ENCODE data around the gene INHBC. TPM values are rescaled to one million over a fixed set of nuclear protein-coding genes. Genes with fewer than 3 reads are reported as not detected.
"Not testable (repeated sequence)": the region's sequence is repeated elsewhere in the genome, so short reads cannot be mapped to it uniquely, and the experiment has no call there.

INHBC gene
- total RNA-seq, 2 experiments from 2014 or later, result not detected

DNA sequence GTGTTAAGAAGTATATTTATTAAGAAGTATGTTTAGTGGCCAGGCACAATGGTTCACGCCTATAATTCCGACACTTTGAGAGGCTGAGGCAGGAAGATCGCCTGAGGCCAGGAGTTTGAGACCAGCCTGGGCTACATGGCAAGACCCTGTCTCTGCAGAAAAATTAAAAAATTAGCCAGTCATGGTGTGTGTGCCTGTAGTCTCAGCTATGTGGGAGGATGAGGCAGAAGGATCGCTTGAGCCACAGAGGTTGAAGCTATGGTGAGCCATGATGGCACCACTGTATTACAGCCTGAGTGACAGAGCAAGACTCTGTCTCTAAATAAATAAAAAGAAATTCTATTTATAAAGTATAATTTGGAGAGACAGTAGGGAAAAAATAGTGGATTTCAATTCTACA lies 24.1 kb upstream of the INHBC start:
- no peaks in the 10 kb centered on the region for H3K9me3 Mint-ChIP-seq
- CTCF ChIA-PET, result interaction anchor here (0.8 to 1.7 kb wide), 3 partner anchors 11 to 143 kb away, joined by 3 to 5 read pairs (median 3); partner anchors contain the start of gene GLI1
- POLR2A ChIA-PET, result interaction anchor here (0.6 to 1.4 kb wide), 3 partner anchors 9 to 28 kb away, joined by 4 to 5 read pairs (median 5); no protein-coding TSS in a partner anchor

DNA sequence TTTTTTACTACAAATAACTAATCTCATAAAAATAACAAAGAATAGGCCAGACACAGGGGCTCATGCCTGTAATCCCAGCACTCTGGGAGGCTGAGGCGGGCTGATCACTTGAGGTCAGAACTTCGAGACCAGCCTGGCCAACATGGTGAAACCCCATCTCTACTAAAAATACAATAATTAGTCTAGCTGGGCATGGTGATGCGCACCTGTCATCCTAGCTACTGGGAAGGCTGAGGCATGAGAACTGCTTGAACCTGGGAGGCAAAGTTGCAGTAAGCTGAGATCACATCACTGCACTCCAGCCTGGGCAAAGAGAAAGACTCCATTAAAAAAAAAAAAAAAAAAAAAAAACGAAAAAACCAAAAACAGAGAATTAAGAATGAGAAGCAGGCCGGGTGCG lies 20.4 kb upstream of the INHBC start:
- POLR2A ChIA-PET; H3K27ac Mint-ChIP-seq; H3K9me3 Mint-ChIP-seq; DNase-seq; H3K27me3 Mint-ChIP-seq; H3K4me3 Mint-ChIP-seq; H3K36me3 Mint-ChIP-seq (ENCODE audit: low read depth); H3K4me1 Mint-ChIP-seq: not testable (repeated sequence)
- CTCF ChIA-PET, result interaction anchor here (0.5 to 0.7 kb wide), 3 partner anchors 137 to 740 kb away, joined by 3 to 4 read pairs (median 4); no protein-coding TSS in a partner anchor

More for the DNA sequence above, 24.1 kb upstream of the INHBC start:
- no peak for DNase-seq
- Mint-ChIP-seq H3K27ac (no peak overlapping the region), H3K4me3 (no peak overlapping the region), H3K4me1 (no peaks in the 10 kb centered on the region), H3K27me3 (no peaks in the 10 kb centered on the region), H3K36me3 (ENCODE audit: low read depth) (peaks cover 6% of the 10 kb centered on the region)

DNA sequence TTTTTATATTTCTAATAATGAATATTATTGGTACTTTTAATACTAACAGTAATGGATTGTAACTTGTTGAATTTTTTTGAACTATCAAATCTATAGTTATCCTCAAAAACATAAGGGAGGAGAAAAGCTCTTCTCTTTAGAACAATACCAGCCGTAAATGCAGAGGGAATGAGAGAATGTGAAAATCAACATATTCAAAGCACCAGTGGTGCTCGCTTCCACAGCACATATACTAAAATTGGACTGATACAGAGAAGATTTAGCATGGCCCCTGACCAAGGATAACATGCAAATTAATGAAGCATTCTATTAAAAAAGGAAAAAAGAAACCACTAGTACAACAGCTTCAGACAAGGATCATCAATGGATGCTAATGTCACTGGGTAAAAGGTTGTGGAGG lies 19.5 kb upstream of the INHBC start:
- no peak overlapping the region for H3K27ac Mint-ChIP-seq
- no peak overlapping the region for H3K4me3 Mint-ChIP-seq
- no peak for DNase-seq
- H3K36me3 Mint-ChIP-seq (ENCODE audit: low read depth), result peaks cover 3% of the 10 kb centered on the region
- H3K4me1 Mint-ChIP-seq, result peaks cover 1% of the 10 kb centered on the region
- no peaks in the 10 kb centered on the region for H3K27me3 Mint-ChIP-seq
- no peaks in the 10 kb centered on the region for H3K9me3 Mint-ChIP-seq
- CTCF ChIA-PET, result no interaction called here
- POLR2A ChIA-PET, result no interaction called here

DNA sequence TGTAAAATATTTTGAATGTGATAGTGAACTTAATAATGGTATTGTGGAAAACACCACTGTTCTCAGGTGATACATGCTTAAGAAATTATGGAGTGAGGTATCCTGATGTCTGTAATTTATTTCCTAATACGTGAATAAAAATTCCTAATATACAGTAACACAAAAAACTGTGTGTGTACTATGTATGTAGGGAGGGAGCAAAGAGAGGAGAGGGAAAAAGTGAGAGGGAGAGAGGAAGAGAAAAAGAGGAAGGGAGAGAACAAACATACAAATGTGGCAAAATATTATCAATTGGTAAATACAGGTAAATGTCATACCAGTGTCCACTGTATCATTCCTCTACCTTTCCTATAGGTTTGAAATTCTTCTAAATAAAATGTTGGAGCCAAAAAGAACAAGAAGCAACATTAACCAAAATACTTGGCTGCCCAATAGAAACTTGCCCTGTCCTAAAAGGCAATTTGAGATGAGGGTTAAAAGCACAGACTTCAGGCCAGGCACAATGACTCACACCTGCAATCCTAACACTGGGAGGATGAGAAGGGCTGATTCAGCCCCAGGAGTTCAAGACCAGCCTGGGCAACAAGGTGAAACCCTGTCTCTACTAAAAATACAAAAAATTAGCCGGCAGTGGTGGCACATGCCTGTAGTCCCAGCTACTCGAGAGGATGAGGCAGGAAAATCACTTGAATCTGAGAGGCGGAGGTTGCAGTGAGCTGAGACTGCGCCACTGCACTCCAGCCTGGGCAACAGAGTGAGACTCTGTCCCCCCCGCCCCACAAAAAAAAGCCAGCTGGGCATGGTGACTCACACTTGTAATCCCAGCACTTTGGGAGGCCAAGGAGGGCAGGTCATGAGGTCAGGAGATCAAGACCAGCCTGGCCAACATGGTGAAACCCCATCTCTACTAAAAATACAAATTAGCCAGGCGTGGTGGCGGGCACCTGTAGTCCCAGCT lies 18.3 kb upstream of the INHBC start:
- ChIA-PET POLR2A (no interaction called here), CTCF (interaction anchor here (0.7 kb wide), 1 partner anchor 39 kb away, joined by 4 read pairs; the partner anchor contains the start of gene INHBE)
- peaks cover 8% of the 10 kb centered on the region for H3K36me3 Mint-ChIP-seq (ENCODE audit: low read depth)
- H3K27ac Mint-ChIP-seq, result no peak overlapping the region
- H3K27me3 Mint-ChIP-seq, result no peaks in the 10 kb centered on the region
- DNase-seq, result no peak
- H3K9me3 Mint-ChIP-seq, result no peaks in the 10 kb centered on the region
- H3K4me3 Mint-ChIP-seq, result no peak overlapping the region
- H3K4me1 Mint-ChIP-seq, result peaks cover 1% of the 10 kb centered on the region

DNA sequence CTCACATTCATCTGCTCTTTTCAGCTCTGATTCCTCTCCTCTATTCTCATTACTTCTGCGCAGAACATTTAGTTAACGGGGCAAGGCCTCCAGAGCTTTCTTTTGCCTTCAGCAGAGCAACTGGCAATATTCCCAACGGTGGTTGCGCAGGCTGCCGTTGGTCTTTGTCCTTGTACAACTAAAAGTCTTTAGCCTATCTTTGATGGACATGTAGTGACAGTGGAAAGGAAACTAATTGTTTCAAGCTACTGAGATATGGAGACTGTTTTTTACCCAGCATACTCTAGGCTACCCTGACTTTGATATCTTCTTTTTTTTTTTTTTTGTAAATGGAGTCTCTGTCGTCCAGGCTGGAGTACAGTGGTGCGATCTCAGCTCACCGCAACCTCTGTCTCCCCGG lies 16.3 kb upstream of the INHBC start:
- no peaks in the 10 kb centered on the region for H3K27me3 Mint-ChIP-seq
- no peak overlapping the region for H3K4me3 Mint-ChIP-seq
- no peaks in the 10 kb centered on the region for H3K9me3 Mint-ChIP-seq
- peaks cover 15% of the 10 kb centered on the region for H3K36me3 Mint-ChIP-seq (ENCODE audit: low read depth)
- ChIA-PET POLR2A (interaction anchor here (1.0 to 1.2 kb wide), 3 partner anchors 10 to 40 kb away, joined by 3 to 4 read pairs (median 3); no protein-coding TSS in a partner anchor), CTCF (interaction anchor here (0.9 kb wide), 1 partner anchor 15 kb away, joined by 3 read pairs; no protein-coding TSS in a partner anchor)
- DNase-seq, result no peak
- H3K4me1 Mint-ChIP-seq, result peaks cover 1% of the 10 kb centered on the region
- no peak overlapping the region for H3K27ac Mint-ChIP-seq

DNA sequence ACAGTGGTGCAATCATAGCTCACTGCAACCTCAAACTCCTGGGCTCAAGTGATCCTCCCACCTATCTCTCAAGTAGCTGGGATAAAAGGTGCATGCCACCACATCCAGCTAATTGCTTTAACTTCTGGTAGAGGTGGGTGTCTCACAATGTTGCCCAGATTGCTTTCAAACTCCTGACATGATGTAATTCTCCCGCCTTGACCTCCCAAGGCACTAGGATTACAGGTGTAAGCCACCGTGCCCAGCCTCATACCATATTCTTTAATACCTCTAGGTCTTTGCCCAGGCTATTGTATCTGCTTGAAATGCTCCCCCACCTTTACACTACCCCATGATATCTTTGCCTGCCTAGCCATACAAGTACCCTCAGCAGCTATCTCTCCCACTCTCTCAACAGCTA lies 15.1 kb upstream of the INHBC start:
- Mint-ChIP-seq H3K36me3 (ENCODE audit: low read depth) (peaks cover 19% of the 10 kb centered on the region), H3K4me3 (no peak overlapping the region), H3K27ac (no peak overlapping the region), H3K9me3 (no peaks in the 10 kb centered on the region), H3K27me3 (no peaks in the 10 kb centered on the region), H3K4me1 (peaks cover 1% of the 10 kb centered on the region)
- DNase-seq, result no peak
- POLR2A ChIA-PET, result no interaction called here
- CTCF ChIA-PET, result no interaction called here

DNA sequence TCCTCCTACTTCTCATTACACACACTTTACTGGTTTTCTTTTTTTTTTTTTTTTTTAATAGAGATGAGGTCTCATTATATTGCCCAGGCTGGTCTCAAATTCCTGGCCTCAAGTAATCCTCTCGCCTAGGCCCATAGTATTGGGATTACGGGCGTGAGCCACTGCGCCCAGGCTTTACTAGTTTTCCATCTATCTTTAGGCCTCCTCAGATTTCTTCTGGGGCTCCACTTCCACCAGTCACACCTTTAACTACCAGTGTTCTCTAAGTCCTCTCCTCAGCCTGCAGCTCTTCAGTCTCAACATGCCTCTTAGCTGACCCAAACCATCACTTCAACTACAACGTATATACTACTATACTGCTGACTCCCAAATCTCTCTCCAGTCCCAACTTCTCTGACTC lies 14.1 kb upstream of the INHBC start:
- no peak overlapping the region for H3K27ac Mint-ChIP-seq
- H3K9me3 Mint-ChIP-seq, result no peaks in the 10 kb centered on the region
- H3K27me3 Mint-ChIP-seq, result no peaks in the 10 kb centered on the region
- peaks cover 22% of the 10 kb centered on the region for H3K36me3 Mint-ChIP-seq (ENCODE audit: low read depth)
- peaks cover 1% of the 10 kb centered on the region for H3K4me1 Mint-ChIP-seq
- ChIA-PET CTCF (interaction anchor here (0.7 to 1.5 kb wide), 2 partner anchors 9 to 26 kb away, joined by 3 read pairs; no protein-coding TSS in a partner anchor), POLR2A (interaction anchor here (1.0 kb wide), 1 partner anchor 10 kb away, joined by 4 read pairs; no protein-coding TSS in a partner anchor)
- H3K4me3 Mint-ChIP-seq, result no peak overlapping the region
- DNase-seq, result no peak

DNA sequence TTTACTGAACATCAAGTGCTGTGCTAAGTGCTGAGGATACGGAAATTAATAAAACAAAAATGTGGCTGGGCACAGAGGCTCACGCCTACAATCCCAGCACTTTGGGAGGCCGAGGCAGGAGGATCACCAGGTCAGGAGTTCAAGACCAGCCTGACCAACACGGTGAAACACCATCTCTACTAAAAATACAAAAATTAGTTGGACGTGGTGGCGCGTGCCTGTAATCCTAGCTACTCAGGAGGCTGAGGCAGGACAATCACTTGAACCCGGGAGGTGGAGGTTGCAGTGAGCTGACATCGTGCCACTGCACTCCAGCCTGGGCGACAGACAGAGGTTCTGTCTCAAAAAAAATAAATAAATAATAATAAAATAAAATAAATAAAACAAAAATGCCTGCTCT lies 7.6 kb upstream of the INHBC start:
- POLR2A ChIA-PET, H3K4me3 Mint-ChIP-seq, DNase-seq, H3K27ac Mint-ChIP-seq, H3K27me3 Mint-ChIP-seq, H3K9me3 Mint-ChIP-seq: not testable (repeated sequence)
- Mint-ChIP-seq H3K36me3 (ENCODE audit: low read depth) (peaks cover 32% of the 10 kb centered on the region), H3K4me1 (peaks cover 35% of the 10 kb centered on the region)
- CTCF ChIA-PET, result interaction anchor here (0.6 to 1.5 kb wide), 2 partner anchors 230 to 1711 kb away, joined by 3 read pairs; partner anchors contain the start of gene BLOC1S1

DNA sequence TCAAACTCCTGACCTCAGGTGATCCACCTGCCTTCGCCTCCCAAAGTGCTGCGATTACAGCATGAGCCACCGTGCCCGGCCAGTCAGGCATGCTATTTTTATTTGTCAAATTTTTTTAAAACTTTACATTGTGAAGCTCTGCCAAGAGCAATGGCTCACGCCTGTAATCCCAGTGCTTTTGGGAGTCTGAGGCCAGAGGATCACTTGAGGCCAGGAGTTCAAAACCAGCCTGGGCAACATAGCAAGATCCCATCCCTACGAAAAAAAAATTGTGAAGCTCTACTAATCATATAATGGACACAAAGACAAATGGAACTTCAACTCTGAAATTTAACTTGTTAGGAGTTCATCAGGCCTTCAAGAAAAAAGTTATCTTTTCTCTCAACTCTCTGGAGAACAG lies 5.6 kb upstream of the INHBC start:
- POLR2A ChIA-PET, result interaction anchor here (1.7 to 1.8 kb wide), 2 partner anchors 30 to 37 kb away, joined by 5 to 11 read pairs; partner anchors contain the start of gene GLI1
- DNase-seq, result no peak
- no peaks in the 10 kb centered on the region for H3K9me3 Mint-ChIP-seq
- H3K27ac Mint-ChIP-seq, result peak overlapping the region; percentile 33
- peaks cover 37% of the 10 kb centered on the region for H3K4me1 Mint-ChIP-seq
- no peaks in the 10 kb centered on the region for H3K27me3 Mint-ChIP-seq
- CTCF ChIA-PET, result interaction anchor here (1.3 to 1.9 kb wide), 3 partner anchors 24 to 121 kb away, joined by 3 to 13 read pairs (median 12); no protein-coding TSS in a partner anchor
- peaks cover 22% of the 10 kb centered on the region for H3K36me3 Mint-ChIP-seq (ENCODE audit: low read depth)
- peak overlapping the region; percentile 64 for H3K4me3 Mint-ChIP-seq

DNA sequence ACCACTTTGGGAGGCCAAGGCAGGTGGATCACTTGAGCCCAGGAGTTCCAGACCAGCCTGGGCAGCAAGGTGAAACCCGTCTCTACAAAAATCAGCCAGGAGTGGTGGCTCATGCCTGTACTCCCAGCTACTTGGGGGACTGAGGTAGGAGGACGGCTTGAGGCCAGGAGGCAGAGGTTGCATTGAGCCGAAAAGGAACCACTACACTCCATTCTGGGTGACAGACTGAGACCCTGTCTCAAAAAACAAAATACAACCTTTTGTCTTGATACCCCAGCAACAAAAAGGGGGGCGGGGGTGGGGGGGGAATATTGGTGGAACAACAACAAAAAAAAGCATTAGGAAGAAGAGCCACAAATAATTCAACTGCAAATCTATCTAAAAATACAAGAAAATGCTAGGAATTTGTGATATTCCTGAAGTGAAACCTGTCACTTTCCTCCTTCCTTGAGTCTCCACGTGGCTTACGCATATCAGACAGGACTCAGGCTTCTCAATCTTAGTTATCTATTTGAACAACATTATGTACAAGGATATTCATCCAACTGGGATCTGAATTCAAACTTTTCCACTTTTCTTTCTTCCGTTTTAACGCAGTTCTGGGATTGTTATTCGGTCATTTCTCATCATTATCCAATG lies 5.0 kb upstream of the INHBC start:
- ChIA-PET POLR2A (interaction anchor here (0.6 to 1.8 kb wide), 17 partner anchors 9 to 352 kb away, joined by 3 to 11 read pairs (median 4); partner anchors contain the start of genes ARHGAP9, GLI1 and STAT6), CTCF (interaction anchor here (0.7 to 1.9 kb wide), 10 partner anchors 20 to 301 kb away, joined by 3 to 13 read pairs (median 6); partner anchors contain the start of genes INHBE and LRP1)
- Mint-ChIP-seq H3K27ac (peak overlapping the region; percentile 99), H3K9me3 (no peaks in the 10 kb centered on the region), H3K27me3 (no peaks in the 10 kb centered on the region), H3K36me3 (ENCODE audit: low read depth) (peaks cover 17% of the 10 kb centered on the region), H3K4me3 (peak overlapping the region; percentile 99), H3K4me1 (peaks cover 37% of the 10 kb centered on the region)
- no peak for DNase-seq

DNA sequence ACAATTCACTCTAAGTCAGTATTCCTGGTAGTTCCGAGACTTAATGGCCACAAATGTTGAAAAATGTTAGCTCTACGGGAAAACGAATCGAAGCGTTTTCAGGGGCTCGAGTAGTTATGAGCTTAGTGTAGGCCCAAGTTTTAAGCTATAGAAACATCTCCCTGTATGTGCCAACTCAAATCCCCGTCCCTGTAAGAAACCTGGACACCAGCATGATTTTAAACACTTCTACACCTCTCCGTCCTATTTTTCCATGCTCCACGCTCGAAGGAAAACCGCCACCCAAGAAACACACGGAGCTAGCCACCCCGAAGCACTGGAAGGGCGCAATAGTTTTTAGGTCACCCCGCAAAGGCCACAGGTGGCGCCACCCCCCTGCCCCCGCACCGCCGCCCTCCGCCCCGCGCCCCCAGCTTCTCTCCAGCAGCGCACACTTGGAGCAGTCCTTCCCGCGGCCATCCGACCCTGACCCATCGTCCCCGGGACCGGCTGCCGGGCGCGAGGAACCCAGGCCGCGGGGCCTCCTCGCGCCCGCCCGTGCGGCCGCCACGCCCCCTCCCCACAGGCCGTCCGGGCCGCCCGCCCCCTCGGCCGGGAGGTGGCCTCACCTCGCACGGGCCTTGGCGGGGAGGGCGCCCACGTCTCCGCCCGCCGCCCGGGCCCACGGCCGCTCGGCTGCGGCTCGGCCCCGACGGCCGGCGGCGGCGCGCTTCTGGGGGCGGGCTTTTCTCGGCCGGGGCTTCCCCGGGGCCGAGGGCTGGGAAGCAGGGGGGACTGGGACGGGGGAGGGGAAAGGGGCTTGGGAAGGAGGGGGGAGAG lies 4.3 kb upstream of the INHBC start:
- Mint-ChIP-seq H3K27me3 (no peaks in the 10 kb centered on the region), H3K9me3 (no peaks in the 10 kb centered on the region)
- CTCF ChIA-PET, result interaction anchor here (0.7 to 1.9 kb wide), 9 partner anchors 21 to 302 kb away, joined by 3 to 13 read pairs (median 6); partner anchors contain the start of genes INHBE and LRP1

More for the DNA sequence above, 4.3 kb upstream of the INHBC start:
- Mint-ChIP-seq H3K4me3 (peak overlapping the region; percentile 99), H3K36me3 (ENCODE audit: low read depth) (peaks cover 15% of the 10 kb centered on the region), H3K4me1 (peaks cover 40% of the 10 kb centered on the region), H3K27ac (peak overlapping the region; percentile 99)
- POLR2A ChIA-PET, result interaction anchor here (0.6 to 1.8 kb wide), 17 partner anchors 9 to 353 kb away, joined by 3 to 11 read pairs (median 4); partner anchors contain the start of genes ARHGAP9, GLI1 and STAT6
- peak; percentile 46 for DNase-seq
